ENCODE results near the gene SIGMAR1. TPM values are rescaled to one million over a fixed set of nuclear protein-coding genes. Genes with fewer than 3 reads are reported as not detected.

The SIGMAR1 gene
- total and polyA plus RNA-seq, 4 donors = 116 to 210 (median 178) TPM

DNA sequence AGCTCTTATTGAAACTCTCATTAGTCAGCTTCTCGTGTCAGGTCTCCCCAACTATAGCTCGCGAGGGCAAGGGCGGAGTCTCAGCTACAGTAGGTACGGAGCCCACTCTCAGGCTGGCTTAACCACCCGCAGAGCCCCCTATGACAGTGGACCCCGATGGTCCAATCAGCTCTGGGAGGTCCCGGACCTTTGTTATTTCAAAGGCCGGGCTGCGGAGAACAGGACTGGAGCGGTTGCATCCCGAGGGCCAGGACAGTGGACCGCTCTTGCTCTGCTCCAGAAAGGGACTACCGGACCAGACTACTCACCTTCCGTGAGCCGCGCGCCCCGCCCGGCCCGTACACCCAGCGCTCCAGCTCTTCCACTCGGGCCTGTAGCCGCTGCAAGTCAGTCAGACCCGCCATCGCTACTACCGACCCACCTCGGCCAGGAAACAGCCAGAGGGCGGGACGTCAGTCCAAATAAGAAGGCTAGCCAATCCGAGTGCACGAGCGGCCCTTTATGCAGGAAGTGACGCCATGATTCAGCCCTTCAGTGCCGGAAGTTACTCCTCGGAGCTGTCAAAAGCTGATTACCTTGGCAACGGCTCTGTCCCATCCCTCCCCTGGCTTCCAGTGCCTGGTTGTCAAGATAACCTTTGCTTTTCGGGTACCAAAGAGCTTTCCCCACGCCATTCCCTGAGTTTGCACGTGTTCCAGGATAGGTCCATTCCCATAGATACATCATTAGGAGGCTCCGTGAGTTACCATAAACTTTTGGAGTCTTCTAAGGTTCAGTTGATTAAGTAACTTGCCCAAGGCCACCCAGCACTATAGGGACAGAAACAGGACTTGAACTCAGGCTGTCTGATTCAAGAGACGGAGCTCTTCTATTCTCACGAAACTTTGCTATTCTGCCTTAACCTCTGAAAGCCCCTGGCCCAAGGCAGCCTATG is 17.3 kb downstream of the SIGMAR1 start, which contains the start of gene DCTN3 (continued):
- TF ChIP-seq, protein P1, sequence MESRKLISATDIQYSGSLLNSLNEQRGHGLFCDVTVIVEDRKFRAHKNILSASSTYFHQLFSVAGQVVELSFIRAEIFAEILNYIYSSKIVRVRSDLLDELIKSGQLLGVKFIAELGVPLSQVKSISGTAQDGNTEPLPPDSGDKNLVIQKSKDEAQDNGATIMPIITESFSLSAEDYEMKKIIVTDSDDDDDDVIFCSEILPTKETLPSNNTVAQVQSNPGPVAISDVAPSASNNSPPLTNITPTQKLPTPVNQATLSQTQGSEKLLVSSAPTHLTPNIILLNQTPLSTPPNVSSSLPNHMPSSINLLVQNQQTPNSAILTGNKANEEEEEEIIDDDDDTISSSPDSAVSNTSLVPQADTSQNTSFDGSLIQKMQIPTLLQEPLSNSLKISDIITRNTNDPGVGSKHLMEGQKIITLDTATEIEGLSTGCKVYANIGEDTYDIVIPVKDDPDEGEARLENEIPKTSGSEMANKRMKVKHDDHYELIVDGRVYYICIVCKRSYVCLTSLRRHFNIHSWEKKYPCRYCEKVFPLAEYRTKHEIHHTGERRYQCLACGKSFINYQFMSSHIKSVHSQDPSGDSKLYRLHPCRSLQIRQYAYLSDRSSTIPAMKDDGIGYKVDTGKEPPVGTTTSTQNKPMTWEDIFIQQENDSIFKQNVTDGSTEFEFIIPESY (IDR thresholded peaks at IDR 0.05) = no peak
- no peak for TF ChIP-seq TAF1 (conservative IDR thresholded peaks at IDR 0.05)
- no peak for TF ChIP-seq FOXA1 (IDR thresholded peaks at IDR 0.05)

GRCh38 chr9:34615132-34615531 is 22.5 kb downstream of the SIGMAR1 start:
- Histone ChIP-seq H3K27me3 (ENCODE audit: control insufficient read depth in 4 of 4, insufficient read depth in 4 of 4, low read length in 3 of 4) (no peaks in the 10 kb centered on the region), H3K9ac (ENCODE audit: low read depth in 1 of 2, low read length in 2 of 2) (no peak overlapping the region), H3K4me3 (ENCODE audit: low read depth in 1 of 3, low read length in 3 of 3) (no peak overlapping the region), H3K36me3 (ENCODE audit: control insufficient read depth in 4 of 4, insufficient read depth in 3 of 4, low read depth in 1 of 4, low read length in 3 of 4) (peaks cover 0 to 35% (median 19%) of the 10 kb centered on the region in 4 donors), H3K27ac (ENCODE audit: low read depth in 1 of 2, low read length in 2 of 2) (no peak overlapping the region), H3K9me3 (ENCODE audit: control insufficient read depth in 4 of 4, low read length in 3 of 4) (no peaks in the 10 kb centered on the region), H3K4me1 (ENCODE audit: control insufficient read depth in 4 of 4, insufficient read depth in 4 of 4, low read length in 3 of 4) (peaks cover 10 to 37% (median 31%) of the 10 kb centered on the region in 4 donors)
- DNase-seq (ENCODE audit: low spot score) = no peak
- WGBS = 94% methylated on average over 2 of the region's 2 CpGs
- TF ChIP-seq EGR1 (IDR thresholded peaks at IDR 0.05; ENCODE audit: low read depth in 2 of 2) (no peak), FOXA2 (IDR thresholded peaks at IDR 0.05) (no peak), TAF1 (conservative IDR thresholded peaks at IDR 0.05) (no peak), SP1 (IDR thresholded peaks at IDR 0.05) (no peak)
- TF ChIP-seq, protein P2, sequence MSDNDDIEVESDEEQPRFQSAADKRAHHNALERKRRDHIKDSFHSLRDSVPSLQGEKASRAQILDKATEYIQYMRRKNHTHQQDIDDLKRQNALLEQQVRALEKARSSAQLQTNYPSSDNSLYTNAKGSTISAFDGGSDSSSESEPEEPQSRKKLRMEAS (IDR thresholded peaks at IDR 0.05) = no peak

DNA sequence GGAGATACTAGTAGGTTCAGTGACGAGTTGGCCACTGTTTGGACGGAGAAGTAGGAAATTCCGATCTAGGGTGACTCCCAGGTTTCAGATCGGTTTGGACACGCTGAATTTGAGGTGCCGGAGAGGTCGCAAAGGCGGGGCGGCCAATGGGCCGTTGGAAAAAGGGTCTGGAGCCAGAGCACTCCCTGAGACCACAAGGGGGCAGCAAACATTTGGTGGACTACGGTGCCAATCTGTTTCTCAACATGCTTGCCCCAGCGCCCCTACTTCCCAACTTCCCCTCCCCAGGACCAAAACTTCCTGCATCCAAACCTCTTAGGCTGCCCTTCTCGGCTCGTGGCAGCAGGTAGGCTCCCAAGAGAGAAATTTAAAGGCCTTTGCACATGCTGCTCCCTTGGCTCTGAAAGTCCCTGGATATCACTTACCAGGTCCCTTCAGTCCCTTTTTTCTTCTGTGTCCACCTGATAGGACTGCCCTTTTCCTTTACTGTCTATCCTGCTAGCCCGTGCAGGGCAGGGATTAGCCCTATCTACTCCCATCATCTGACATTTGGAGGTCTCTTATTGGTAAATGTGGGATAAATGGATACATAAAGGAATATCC is 24.7 kb downstream of the SIGMAR1 start:
- Histone ChIP-seq H3K9ac (ENCODE audit: low read depth in 1 of 2, low read length in 2 of 2) (peak overlapping the region; percentile 29 to 54), H3K27ac (ENCODE audit: low read depth in 1 of 2, low read length in 2 of 2) (peak overlapping the region; percentile 81 to 90), H3K9me3 (ENCODE audit: control insufficient read depth in 4 of 4, low read length in 3 of 4) (no peaks in the 10 kb centered on the region), H3K4me1 (ENCODE audit: control insufficient read depth in 4 of 4, insufficient read depth in 4 of 4, low read length in 3 of 4) (peaks cover 11 to 26% (median 21%) of the 10 kb centered on the region in 4 donors), H3K36me3 (ENCODE audit: control insufficient read depth in 4 of 4, insufficient read depth in 3 of 4, low read depth in 1 of 4, low read length in 3 of 4) (peaks cover 0 to 32% (median 19%) of the 10 kb centered on the region in 4 donors), H3K4me3 (ENCODE audit: low read depth in 1 of 3, low read length in 3 of 3) (peak overlapping the region; percentile 37 to 74 (median 70)), H3K27me3 (ENCODE audit: control insufficient read depth in 4 of 4, insufficient read depth in 4 of 4, low read length in 3 of 4) (no peaks in the 10 kb centered on the region)
- TF ChIP-seq RAD21 (IDR thresholded peaks at IDR 0.05) = peak; percentile 77 to 81
- TF ChIP-seq YY1 (IDR thresholded peaks at IDR 0.05) = no peak
- peak in 1 of 2 donors; percentile 36 for TF ChIP-seq HNF4A (conservative IDR thresholded peaks at IDR 0.05)
- peak in 1 of 2 donors; percentile 25 for TF ChIP-seq RXRA (IDR thresholded peaks at IDR 0.05)
- TF ChIP-seq TAF1 (conservative IDR thresholded peaks at IDR 0.05) = no peak
- no peak for TF ChIP-seq HNF4G (IDR thresholded peaks at IDR 0.05)
- TF ChIP-seq, protein P3, sequence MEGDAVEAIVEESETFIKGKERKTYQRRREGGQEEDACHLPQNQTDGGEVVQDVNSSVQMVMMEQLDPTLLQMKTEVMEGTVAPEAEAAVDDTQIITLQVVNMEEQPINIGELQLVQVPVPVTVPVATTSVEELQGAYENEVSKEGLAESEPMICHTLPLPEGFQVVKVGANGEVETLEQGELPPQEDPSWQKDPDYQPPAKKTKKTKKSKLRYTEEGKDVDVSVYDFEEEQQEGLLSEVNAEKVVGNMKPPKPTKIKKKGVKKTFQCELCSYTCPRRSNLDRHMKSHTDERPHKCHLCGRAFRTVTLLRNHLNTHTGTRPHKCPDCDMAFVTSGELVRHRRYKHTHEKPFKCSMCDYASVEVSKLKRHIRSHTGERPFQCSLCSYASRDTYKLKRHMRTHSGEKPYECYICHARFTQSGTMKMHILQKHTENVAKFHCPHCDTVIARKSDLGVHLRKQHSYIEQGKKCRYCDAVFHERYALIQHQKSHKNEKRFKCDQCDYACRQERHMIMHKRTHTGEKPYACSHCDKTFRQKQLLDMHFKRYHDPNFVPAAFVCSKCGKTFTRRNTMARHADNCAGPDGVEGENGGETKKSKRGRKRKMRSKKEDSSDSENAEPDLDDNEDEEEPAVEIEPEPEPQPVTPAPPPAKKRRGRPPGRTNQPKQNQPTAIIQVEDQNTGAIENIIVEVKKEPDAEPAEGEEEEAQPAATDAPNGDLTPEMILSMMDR (IDR thresholded peaks at IDR 0.05; ENCODE audit: low read depth, low read length, missing input control) = peak; percentile 81
- peak in 1 of 2 donors; percentile 14 for TF ChIP-seq GABPA (IDR thresholded peaks at IDR 0.05 in 1 of 2, conservative IDR thresholded peaks at IDR 0.05 in 1 of 2)
- DNase-seq (ENCODE audit: low spot score) = peak; percentile 82
- 2% methylated on average over 15 of the region's 15 CpGs for WGBS

Data from liver (tissue), 9 donors.